SK-N-MC (cell line): ENCODE data around the gene QRFP.

Experiments used
- DNase-seq: peaks from one replicate; pipeline ENCODE4 v3.0.0-alpha.2; 2011; ENCODE audit warnings: low read depth, low spot score
- H3K27ac ChIP-seq: fragments of 200-600 bp; sonication (generic); 2 replicates; pipeline ENCODE4 v1.5.1; 2016; ENCODE audit warnings: mixed run types
- H3K36me3 ChIP-seq: fragments of 200-600 bp; sonication (generic); 2 replicates; pipeline ENCODE4 v1.6.1; 2017; ENCODE audit warnings: antibody characterized with exemption, low read length, mixed read lengths; ENCODE audit not compliant: insufficient read depth
- H3K4me3 ChIP-seq: fragments of 200-600 bp; sonication (generic); 2 replicates; pipeline ENCODE4 v1.5.1; 2016
- H3K9ac ChIP-seq: fragments of 200-600 bp; sonication (generic); 2 replicates; pipeline ENCODE4 v1.8.0; 2017; ENCODE audit warnings: mixed run types, mixed read lengths; ENCODE audit not compliant: insufficient read length
- H3K9me3 ChIP-seq: fragments of 200-600 bp; sonication (generic); 2 replicates; pipeline ENCODE4 v1.6.1; 2017; ENCODE audit warnings: low read depth, mild to moderate bottlenecking, antibody characterized with exemption, low read length, moderate library complexity, mixed read lengths
- EZH2 ChIP-seq: fragments of 200-600 bp; sonication (generic); IDR thresholded peaks from one replicate; pipeline ENCODE4 v1.6.1; 2017; ENCODE audit warnings: antibody characterized with exemption
- FOXP2 ChIP-seq: optimal IDR thresholded peaks from 2 replicates; pipeline ENCODE3; 2011; ENCODE audit warnings: mild to moderate bottlenecking, moderate library complexity; ENCODE audit not compliant: insufficient read depth; ENCODE audit errors: extremely low read length, control extremely low read depth
- POLR2AphosphoS5 ChIP-seq: IDR thresholded peaks from 2 replicates; pipeline ENCODE4 v1.6.1; 2012; ENCODE audit warnings: mild to moderate bottlenecking, low read depth, low read length, borderline replicate concordance

The QRFP gene

DNA sequence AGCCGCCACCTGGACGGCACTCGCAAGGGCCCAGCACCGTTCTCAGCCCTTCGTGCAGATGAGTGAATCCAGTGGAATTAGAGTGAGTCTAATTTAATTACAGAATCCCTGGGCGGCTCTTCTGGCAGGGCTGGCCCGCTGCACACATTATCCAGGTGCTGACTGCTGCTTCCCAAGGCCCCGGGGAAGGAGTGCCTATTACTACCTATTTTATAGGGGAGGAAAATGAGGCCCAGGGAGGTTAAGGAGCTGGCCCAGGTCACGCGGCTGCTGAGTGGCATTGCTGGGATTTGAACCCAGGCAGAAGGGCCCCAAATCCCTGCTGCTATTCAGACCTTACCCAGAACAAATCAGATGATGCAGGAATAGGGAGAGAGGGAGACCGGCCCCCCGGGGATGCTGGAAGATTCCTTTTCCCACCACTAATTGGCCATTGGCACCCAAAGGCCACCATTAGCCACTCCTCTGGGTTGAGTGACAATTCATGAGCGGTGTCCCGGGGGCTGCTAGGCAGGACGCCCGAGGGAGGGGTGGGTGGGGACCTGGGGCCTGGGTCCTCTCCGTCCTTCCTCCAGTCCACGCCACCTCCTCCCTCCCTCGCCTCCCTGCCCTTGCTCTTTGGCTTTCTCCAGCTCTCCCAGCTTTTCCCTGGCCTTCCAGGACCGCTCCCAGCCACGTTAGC lies 10.3 kb upstream of the QRFP start:
- no peak for DNase-seq
- TF ChIP-seq FOXP2 (no peak), POLR2AphosphoS5 (no peak), EZH2 (no peak)

DNA sequence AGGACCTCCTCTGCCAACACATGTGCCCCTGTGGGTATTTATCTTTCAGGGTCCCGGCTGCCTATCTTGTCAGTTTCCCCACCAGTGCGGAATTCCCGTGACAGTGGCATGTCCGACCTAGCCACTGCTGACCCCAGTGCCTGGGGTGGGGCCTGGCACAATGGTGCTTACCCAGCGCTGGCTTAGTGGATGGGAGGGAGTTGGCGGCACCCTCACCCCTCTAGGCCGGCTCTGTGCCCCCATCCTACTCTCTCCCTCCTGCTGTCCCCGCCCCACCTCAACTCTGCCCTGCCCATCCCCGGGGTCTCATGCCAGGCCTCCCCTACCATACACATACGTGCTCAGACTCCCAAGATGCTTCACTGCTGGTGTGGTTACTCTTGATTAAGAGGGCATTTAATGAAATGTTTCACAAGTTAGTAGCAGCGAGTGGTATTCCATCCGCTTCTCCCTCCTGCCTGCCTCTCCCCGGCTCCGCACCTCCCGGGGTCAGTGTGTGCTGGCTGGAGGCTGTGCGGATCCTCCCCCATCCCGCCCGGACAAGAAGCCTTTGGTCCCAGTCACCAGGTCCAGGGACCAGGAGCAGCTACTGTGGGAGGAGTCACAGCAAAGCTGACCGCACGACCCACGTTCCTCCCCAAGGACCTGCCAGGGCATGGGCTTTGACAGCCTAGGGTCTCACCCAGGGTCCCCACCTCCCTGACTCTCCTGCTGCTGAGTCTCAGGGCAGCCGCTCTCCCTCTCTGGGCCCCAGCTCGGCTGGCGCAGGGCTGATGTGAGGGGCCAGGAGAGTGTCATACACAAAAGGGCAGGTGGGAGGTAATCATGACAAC lies 9.5 kb upstream of the QRFP start:
- TF ChIP-seq POLR2AphosphoS5 (no peak), EZH2 (no peak), FOXP2 (no peak)
- Histone ChIP-seq H3K4me3 (no peak overlapping the region), H3K9me3 (no peaks in the 10 kb centered on the region), H3K36me3 (no peaks in the 10 kb centered on the region), H3K9ac (no peak overlapping the region), H3K27ac (no peak overlapping the region)
- DNase-seq: no peak

More for the DNA sequence above, 10.3 kb upstream of the QRFP start:
- H3K27ac ChIP-seq: no peak overlapping the region
- no peak overlapping the region for H3K4me3 ChIP-seq
- H3K36me3 ChIP-seq: no peaks in the 10 kb centered on the region
- H3K9me3 ChIP-seq: no peaks in the 10 kb centered on the region
- H3K9ac ChIP-seq: no peak overlapping the region

DNA sequence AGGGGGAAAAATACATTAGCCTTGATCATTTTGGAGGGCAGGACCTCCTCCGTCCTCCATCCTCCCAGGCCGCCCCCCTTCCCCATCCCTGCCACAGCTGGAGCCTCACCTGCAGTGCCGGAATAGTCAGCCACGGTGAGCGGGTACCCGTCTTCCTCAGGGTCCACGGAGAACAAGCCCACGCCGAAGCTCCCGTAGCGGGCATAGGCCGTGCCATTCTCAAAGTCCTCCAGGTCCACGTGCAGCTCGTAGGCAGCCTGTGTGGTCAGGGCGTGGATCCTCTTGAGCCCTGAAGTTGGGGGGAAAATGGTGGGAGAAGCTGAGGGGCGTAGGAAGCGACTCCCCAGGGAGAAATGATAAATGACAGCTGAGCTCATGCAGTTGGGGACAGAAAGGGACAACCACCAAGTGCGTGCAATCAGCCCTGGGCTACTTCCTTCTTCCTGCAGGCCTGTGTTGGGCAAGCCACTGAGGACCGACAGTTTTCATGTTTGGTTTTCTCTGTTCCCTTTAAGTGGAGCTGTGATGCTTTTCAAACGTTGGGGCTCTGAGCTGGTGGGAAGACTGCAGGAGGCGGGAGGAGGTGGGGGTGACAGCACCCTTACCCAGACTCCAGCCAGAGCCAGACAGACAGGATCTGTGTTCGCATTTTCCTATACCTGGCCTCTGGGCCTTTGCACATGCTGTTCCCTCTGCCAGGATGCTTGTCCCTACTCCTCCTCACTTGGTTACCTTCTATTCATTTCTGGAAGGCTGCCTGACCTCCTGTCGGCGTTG lies 8.7 kb upstream of the QRFP start:
- H3K27ac ChIP-seq: no peak overlapping the region
- TF ChIP-seq POLR2AphosphoS5 (no peak), EZH2 (no peak), FOXP2 (no peak)
- no peak overlapping the region for H3K4me3 ChIP-seq
- no peak overlapping the region for H3K9ac ChIP-seq
- no peaks in the 10 kb centered on the region for H3K36me3 ChIP-seq
- H3K9me3 ChIP-seq: no peaks in the 10 kb centered on the region
- no peak for DNase-seq

DNA sequence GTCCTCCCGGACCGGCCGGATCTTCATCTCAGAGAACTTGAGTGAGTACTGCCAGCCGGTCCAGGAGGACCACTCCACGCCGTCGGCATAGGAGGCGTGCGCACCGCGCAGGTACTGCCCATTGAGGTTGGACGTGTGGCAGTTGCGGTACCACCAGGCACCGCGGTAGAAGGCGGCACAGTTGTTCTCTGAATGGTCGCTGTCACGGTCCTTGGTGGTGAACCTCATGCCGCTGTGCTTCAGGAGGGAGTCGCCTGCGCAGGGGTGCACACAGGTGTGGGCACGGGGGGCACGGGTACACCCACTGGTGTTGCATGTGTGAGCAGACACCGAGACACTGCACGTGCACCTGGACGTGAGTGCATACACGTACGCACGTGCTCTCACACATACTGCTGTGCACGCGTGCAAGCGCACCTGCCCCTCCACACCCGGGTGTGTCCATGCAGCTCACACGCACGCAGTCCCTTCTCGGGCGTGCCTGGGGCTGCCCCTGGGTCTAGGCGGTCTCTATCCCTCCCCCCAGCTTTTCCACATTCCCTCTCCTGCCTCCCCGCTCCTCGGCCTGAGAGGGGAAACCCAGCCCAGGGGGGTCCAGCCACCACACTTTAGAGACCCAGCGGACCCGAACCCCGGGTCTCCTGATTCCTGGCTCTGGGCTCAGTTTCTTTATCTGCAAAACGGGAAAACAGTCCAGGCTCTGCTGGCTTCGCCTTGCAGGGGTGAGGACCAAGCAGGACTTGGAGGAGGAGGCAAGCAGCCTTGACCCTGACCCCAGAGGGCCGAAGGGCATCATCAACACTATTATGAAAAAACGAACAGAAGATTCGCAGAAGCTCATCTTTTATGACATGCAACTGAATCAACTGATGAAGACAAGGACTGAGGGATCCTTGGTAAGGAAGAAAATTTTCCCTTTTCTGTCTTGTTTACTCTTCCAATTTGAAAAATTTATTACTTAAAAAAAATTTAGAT lies 7.7 kb upstream of the QRFP start:
- H3K9ac ChIP-seq: no peak overlapping the region
- H3K36me3 ChIP-seq: no peaks in the 10 kb centered on the region
- H3K27ac ChIP-seq: no peak overlapping the region
- no peaks in the 10 kb centered on the region for H3K9me3 ChIP-seq
- no peak overlapping the region for H3K4me3 ChIP-seq
- DNase-seq: no peak
- TF ChIP-seq EZH2 (no peak), POLR2AphosphoS5 (no peak), FOXP2 (no peak)

DNA sequence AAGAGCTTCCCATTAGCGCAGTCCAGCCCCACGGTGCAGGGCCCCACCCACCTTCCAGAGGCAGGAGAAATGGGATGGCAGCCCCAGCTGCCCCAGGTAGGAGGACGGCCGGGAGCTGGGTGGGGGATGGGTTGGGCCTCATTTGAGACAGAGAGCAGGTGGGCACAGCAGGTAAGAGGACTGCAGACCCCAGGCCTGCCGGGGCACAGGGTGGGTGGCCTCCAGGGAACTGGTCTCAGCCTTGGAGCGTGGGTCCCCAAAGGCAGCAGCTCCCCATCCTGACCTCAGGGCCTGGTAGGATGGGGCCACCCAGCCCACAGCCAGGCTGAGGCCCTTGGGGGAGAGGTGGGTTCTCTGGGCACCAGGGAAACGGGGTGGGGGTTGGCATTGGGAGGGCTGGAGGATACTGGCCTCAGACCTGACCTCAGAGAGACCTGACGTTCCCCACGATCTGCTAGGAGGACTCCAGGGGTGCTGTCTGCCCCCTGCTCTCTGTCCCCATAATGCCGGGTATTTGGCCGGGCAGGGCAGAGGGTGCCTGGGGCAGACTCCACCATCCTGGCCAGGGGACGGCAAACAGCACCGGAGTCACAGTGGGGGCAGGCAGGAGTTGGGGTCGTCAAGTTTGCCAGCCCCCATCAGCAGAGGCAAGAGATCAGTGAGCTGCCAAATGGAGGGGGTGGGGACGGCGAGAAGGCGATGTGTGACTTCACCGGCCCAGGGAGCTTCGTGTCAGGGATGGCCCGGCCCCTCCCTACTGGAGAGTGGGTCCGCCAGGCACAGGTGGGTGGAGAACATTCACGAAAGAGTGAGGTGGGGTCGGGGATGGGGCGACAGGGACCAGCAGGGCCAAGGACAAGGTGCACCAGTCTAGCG lies 6.8 kb upstream of the QRFP start:
- no peak for TF ChIP-seq FOXP2
- TF ChIP-seq EZH2: no peak
- TF ChIP-seq POLR2AphosphoS5: no peak
- DNase-seq: no peak
- Histone ChIP-seq H3K27ac (no peak overlapping the region), H3K36me3 (no peaks in the 10 kb centered on the region), H3K9ac (no peak overlapping the region), H3K9me3 (no peaks in the 10 kb centered on the region), H3K4me3 (no peak overlapping the region)

DNA sequence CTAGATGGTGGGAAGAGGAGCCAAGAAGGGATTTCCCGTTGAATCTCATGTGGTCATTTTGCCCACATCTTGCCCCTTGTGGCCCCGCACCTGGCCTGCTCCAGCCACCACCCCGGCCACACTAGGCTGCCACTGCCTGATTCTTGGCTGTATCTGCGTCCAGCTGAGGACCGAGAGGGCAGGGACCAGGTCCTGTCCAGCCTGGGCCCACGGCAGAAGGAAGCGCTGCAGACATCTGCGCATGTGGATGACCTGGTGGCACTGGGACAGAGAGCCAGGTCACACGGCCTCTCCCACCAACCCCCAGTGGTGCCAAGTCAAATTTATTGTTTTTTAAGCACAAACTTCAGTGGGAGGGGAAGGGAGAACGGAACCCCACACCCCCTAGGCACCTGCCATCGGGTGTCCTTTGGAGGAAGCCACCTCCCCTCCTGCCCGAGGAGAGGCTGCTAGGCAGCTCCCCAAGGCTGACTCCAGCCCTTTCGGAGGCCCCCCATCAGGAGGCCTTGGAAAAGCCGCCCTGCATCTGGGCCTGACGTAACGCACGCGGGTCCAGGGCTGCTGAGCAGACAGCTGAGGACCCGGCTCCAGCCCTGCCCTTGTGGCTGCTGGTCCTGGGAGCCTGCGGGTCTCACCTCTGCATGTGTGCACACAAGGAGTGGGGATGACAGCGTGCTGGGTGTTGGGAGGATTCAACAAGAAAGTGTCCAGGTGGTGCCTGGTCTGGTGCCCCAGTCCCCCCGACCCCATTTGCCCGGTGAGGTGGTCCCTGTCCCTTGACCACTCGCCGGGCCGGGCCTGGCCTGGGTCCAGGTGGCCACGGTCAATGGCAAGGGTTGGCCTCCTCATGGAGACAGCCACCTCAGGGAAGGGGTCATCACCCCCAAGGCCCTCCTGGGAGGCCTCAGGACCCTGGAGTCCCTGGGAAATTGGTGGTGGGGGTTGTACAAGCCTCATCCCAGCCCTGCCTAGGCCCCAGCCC lies 5.9 kb upstream of the QRFP start:
- Histone ChIP-seq H3K4me3 (no peak overlapping the region), H3K9me3 (no peaks in the 10 kb centered on the region), H3K36me3 (no peaks in the 10 kb centered on the region), H3K27ac (no peak overlapping the region), H3K9ac (no peak overlapping the region)
- DNase-seq: no peak
- TF ChIP-seq EZH2: no peak
- no peak for TF ChIP-seq FOXP2
- TF ChIP-seq POLR2AphosphoS5: no peak
